Nephron (organoid): Measurements from ENCODE around the gene PRUNE2.
"Not testable (repeated sequence)": the region's sequence is repeated elsewhere in the genome, so short reads cannot be mapped to it uniquely, and the experiment has no call there.

Source experiments
- H3K27ac Mint-ChIP-seq, 3 experiments: 2 replicates each; pipeline ENCODE4 v1.8.0; 2020; ENCODE audit warnings: mixed read lengths in 3 of 3, mild to moderate bottlenecking in 2 of 3, moderate library complexity in 1 of 3
- H3K27me3 Mint-ChIP-seq: 2 replicates; pipeline ENCODE4 v1.8.0; 2021; ENCODE audit warnings: low read depth, mild to moderate bottlenecking, moderate library complexity, mixed read lengths
- H3K36me3 Mint-ChIP-seq: 2 replicates; pipeline ENCODE4 v1.8.0; 2020; ENCODE audit warnings: low read depth, mixed read lengths
- H3K4me1 Mint-ChIP-seq: 2 replicates; pipeline ENCODE4 v1.8.0; 2020; ENCODE audit warnings: mixed read lengths
- H3K4me3 Mint-ChIP-seq, 3 experiments: 2 replicates each; pipeline ENCODE4 v1.8.0; 2020; ENCODE audit warnings: mild to moderate bottlenecking in 3 of 3, mixed read lengths in 3 of 3, moderate library complexity in 2 of 3
- H3K9me3 Mint-ChIP-seq: 2 replicates; pipeline ENCODE4 v1.8.0; 2020; ENCODE audit warnings: mixed read lengths
- TF ChIP-seq, protein P1 (sequence below), 3 experiments: fragments of 200-600 bp; sonication (generic); IDR thresholded peaks; one replicate each; pipeline ENCODE4 v1.5.0; 2021; ENCODE audit warnings: antibody characterized with exemption in 3 of 3; ENCODE audit not compliant: unreplicated experiment in 3 of 3

The PRUNE2 gene

DNA sequence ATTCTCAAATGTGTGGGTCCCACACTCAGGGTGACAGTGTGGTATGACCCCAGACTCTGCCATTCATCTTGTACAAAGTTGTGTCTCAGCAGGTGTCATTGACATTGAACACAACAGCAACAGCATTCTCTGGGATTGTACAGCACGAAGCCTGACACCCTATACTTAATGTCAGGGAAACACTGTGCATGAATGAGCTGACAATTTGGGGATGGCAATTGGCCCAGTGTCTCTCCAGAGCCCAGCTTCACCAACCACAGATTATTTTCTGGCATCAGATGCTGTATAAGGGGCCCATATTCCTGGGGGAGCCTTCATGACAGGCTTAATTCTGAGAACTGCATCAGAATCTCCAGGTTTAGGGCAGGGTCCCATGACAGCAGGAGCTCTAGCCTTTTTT lies 303.7 kb downstream of the PRUNE2 start:
- Mint-ChIP-seq H3K4me3 (no peak overlapping the region), H3K9me3 (no peaks in the 10 kb centered on the region), H3K4me1 (no peaks in the 10 kb centered on the region), H3K27me3 (peaks cover 7% of the 10 kb centered on the region), H3K27ac (no peak overlapping the region), H3K36me3 (no peaks in the 10 kb centered on the region)
- TF ChIP-seq, protein P1, sequence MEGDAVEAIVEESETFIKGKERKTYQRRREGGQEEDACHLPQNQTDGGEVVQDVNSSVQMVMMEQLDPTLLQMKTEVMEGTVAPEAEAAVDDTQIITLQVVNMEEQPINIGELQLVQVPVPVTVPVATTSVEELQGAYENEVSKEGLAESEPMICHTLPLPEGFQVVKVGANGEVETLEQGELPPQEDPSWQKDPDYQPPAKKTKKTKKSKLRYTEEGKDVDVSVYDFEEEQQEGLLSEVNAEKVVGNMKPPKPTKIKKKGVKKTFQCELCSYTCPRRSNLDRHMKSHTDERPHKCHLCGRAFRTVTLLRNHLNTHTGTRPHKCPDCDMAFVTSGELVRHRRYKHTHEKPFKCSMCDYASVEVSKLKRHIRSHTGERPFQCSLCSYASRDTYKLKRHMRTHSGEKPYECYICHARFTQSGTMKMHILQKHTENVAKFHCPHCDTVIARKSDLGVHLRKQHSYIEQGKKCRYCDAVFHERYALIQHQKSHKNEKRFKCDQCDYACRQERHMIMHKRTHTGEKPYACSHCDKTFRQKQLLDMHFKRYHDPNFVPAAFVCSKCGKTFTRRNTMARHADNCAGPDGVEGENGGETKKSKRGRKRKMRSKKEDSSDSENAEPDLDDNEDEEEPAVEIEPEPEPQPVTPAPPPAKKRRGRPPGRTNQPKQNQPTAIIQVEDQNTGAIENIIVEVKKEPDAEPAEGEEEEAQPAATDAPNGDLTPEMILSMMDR (IDR thresholded peaks at IDR 0.05; ENCODE audit: unreplicated experiment in 3 of 3), result no peak

DNA sequence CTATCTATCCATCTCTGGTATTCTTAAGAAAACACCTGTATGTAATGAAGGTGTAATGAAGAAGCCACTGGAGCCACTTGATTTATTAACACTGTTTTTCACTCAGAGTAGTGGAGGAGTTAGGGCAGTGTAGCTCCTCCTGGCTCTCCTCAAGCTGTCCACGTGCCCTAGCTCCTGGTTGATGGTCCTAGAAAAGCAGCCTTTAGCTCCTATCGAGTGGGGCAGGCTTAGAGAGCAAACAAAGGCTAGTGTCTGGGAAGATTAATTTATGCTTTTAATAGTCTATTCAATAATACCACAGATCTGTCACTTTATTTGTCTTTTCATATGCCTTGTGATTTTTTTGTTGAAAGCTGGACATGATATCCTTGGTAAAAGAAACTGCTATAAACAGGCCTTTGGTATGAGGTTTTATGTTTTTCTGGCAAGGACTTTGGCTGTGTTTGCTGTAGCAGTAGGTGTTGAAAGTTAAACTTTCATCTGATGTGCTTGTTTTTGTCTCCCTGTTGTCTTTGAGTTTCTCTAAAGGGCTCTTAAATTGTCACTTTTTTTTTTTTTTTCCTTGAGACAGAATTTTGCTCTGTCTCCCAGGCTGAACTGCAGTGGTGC lies 305.8 kb downstream of the PRUNE2 start:
- H3K9me3 Mint-ChIP-seq, result no peaks in the 10 kb centered on the region
- peaks cover 7% of the 10 kb centered on the region for H3K27me3 Mint-ChIP-seq
- H3K27ac Mint-ChIP-seq, result peak overlapping the region in 2 of 3 experiments; percentile 14 to 31
- TF ChIP-seq, protein P1 (IDR thresholded peaks at IDR 0.05; ENCODE audit: unreplicated experiment in 3 of 3), result no peak
- H3K4me3 Mint-ChIP-seq, result no peak overlapping the region
- H3K4me1 Mint-ChIP-seq, result no peaks in the 10 kb centered on the region
- no peaks in the 10 kb centered on the region for H3K36me3 Mint-ChIP-seq

DNA sequence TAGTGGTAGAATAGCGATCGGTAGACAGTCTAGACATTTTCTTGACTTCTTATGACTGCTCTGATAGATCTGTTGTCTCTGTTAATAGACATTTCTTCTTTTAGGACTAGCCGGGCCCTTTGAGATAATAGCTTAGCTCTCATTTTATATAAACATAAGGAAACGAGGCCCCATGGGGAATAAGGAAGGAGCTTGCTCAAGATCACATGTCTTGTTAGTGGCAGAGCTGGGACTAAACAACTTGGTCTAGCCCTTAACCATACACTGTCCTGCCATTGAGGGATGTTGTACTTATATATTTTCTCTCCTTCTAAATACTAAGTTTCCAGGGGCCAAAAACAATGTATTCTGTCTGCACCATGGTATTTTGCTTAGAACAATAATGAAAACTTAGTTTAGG lies 306.9 kb downstream of the PRUNE2 start:
- Mint-ChIP-seq H3K27me3 (peaks cover 11% of the 10 kb centered on the region), H3K36me3 (no peaks in the 10 kb centered on the region), H3K4me3 (no peak overlapping the region), H3K27ac (no peak overlapping the region), H3K4me1 (no peaks in the 10 kb centered on the region), H3K9me3 (no peaks in the 10 kb centered on the region)
- TF ChIP-seq, protein P1 (IDR thresholded peaks at IDR 0.05; ENCODE audit: unreplicated experiment in 3 of 3), result no peak

DNA sequence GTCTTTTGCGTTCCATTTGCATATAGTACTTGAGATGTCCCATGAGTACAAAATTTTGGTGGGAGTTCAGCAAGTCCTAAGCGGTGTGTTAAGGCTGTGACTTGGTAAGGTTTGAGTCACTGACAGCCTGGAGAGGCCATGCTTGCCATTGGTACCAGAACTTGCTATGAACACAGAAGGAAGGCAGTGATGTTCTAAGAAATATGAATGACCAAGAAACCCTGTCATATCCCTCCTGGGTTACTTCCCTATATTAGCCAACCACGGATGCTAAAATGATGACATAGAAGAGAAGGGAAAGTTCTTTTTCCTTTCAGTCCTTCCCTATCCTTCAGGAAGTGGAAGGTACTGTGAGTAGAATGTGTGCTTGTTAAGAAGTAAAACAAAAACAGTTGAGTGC lies 310.3 kb downstream of the PRUNE2 start:
- H3K9me3 Mint-ChIP-seq, result no peaks in the 10 kb centered on the region
- H3K4me3 Mint-ChIP-seq, result no peak overlapping the region
- TF ChIP-seq, protein P1 (IDR thresholded peaks at IDR 0.05; ENCODE audit: unreplicated experiment in 3 of 3), result no peak
- no peaks in the 10 kb centered on the region for H3K36me3 Mint-ChIP-seq
- H3K4me1 Mint-ChIP-seq, result peaks cover 14% of the 10 kb centered on the region
- peaks cover 14% of the 10 kb centered on the region for H3K27me3 Mint-ChIP-seq
- no peak overlapping the region for H3K27ac Mint-ChIP-seq

DNA sequence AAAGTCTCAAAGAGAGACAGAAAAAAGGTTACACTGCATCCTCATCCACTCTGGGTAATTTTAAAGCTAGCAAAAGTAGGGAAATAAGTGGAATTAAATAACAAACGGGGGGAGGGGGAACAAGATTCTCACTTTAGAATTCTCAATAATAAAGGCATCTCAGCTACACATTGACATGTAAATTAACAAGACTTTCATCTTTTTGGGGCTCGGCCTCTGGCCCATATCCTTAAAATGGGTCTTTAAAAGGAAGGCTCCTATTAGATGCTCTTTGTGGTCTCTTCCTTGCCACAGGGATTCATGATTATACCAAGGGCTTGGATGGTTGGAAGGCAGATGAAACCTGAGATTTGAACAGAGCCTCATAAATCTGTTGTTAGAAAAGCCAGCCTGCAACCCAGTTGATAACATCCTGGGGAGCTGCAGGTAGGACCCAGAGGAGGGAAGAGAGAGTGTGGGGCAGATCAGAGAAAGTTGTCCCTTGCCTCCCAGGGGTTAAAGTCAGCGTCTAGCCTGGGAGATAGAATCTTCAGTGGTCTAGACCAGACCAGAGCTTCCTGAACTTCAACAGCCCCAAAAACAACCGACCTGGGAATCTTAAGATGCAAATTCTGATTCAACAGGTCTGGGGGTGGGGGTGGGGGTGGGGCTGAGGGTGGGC lies 311.0 kb downstream of the PRUNE2 start:
- Mint-ChIP-seq H3K27ac (no peak overlapping the region), H3K27me3 (peaks cover 12% of the 10 kb centered on the region), H3K36me3 (no peaks in the 10 kb centered on the region), H3K4me1 (peaks cover 14% of the 10 kb centered on the region), H3K9me3 (no peaks in the 10 kb centered on the region), H3K4me3 (no peak overlapping the region)
- TF ChIP-seq, protein P1 (IDR thresholded peaks at IDR 0.05; ENCODE audit: unreplicated experiment in 3 of 3), result no peak

DNA sequence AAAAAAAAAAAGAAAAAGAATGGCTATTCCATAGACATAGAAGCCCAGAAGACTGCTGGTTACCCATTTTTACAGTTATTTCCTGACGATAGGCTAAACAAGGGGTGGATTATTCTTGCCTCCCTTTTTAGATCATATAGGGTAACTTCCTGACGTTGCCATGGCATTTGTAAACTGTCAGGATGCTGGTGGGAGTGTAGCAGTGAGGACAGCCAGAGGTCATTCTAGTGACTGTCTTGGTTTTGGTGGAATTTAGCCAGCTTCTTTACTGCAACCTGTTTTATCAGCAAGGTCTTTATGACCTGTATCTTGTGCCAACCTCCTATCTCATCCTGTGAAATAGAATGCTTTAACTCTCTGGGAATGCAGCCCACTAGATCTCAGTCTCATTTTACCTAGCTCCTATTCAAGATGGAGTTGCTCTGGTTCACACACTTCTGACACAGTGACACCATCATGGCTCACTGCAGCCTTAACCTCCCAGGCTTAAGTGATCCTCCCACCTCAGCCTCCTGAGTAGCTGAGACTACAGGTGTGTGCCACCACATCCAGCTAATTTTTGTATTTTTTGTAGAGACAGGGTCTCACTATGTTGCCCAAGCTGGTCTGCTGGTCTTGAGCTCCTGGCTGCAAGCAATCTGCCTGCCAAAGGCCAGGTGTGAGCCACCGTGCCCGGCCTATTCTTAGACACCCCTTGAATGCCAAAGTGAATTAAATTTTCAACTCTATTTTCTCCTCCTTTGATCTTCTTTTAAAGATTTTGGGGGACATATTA lies 311.8 kb downstream of the PRUNE2 start:
- H3K36me3 Mint-ChIP-seq, H3K27ac Mint-ChIP-seq, H3K4me3 Mint-ChIP-seq, H3K9me3 Mint-ChIP-seq: not testable (repeated sequence)
- Mint-ChIP-seq H3K4me1 (peaks cover 14% of the 10 kb centered on the region), H3K27me3 (peaks cover 12% of the 10 kb centered on the region)
